Activated CD4-positive, alpha-beta T cell treated with anti-CD3 and anti-CD28 coated beads for 48 hours (primary cell): ENCODE data around the gene SLC6A3.
"Not testable (repeated sequence)": the region's sequence is repeated elsewhere in the genome, so short reads cannot be mapped to it uniquely, and the experiment has no call there.

Experiments used
- DNase-seq: peaks from one replicate; pipeline ENCODE4 v3.0.0-alpha.2; 2020

SLC6A3 gene

DNA sequence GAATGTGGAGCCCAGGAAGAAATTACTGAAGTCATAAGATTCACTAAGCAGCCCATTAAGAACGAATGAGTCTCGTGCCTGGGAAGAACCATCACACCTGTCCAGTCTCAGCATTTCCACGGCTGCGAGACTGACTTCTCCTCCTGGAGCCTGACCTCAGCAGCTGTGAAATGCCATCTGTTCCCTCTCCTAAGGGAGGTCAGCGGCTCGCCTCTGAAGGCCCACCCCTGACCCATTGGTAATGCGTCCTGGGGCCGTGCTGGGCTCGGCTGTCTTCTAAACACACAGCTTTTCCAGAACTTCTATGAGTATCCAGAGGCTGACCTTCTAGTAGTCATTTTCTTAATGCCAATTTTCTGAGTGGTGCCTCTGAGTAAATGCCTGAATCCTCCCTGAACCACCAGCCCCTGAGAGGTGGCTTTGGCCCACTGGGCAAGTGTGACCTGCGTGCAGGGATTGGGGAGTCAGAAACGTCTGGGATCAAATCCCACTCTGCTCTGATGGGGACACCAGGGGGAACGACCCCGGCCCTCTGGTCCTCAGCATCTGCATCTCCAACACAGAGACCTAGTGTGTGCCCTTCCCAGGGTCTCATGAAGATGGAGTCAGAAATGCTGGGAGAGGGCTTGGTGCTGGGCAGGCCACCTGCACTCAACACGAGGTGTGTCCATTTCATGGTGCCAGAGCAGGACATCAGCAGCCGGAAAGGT lies 5.7 kb downstream of the SLC6A3 start:
- no peak for DNase-seq

DNA sequence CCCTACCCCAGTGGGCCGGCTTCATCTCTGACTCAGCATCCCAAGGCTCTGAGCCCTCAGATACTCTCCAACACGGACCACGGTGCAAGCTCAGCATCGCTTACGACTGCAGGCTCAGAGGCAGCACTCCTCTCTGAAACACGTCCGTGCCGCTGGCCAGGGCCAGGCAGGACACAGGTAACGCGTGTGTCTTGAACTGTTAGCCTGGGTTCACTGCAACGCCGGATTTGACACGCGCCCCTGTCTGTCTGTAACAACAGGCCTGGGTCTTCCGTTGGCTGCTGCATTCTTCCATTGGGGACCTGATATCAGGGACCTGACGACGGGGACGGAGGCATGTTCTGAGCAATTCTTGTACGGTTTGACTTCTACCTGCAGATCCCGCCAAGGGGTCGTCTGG lies 6.4 kb downstream of the SLC6A3 start:
- no peak for DNase-seq

DNA sequence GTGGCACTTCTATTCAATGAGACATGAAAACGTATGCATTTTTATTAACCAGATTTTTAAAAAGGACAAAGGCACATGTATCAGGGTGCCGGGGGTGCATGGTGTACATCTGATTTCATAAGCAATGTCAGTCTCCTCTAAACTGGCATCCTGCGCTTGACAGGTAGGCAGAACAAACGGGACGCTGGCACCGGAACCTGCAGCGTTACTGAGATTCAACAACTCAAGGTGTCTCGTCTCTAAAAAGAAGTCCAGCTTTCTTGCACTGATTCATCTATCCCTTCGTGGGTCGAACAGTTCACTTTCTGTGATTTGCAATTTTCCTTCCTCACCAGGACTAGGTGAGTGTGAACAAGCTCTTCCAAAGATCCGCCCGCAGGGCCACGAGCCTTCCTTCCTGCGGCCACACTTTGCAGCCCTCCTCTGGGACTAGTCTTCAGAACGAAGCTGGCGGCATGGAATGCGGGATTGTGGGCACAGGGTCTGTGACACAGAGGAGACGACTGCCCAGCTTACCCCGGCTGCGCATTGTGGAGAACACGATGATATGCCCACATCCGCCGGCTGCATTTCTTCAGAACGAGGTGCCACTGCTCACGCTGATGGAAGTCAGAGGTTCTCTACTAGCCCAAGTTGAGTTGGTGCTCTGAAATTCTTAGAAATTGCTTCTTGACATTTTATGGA lies 7.2 kb downstream of the SLC6A3 start:
- DNase-seq, result no peak

DNA sequence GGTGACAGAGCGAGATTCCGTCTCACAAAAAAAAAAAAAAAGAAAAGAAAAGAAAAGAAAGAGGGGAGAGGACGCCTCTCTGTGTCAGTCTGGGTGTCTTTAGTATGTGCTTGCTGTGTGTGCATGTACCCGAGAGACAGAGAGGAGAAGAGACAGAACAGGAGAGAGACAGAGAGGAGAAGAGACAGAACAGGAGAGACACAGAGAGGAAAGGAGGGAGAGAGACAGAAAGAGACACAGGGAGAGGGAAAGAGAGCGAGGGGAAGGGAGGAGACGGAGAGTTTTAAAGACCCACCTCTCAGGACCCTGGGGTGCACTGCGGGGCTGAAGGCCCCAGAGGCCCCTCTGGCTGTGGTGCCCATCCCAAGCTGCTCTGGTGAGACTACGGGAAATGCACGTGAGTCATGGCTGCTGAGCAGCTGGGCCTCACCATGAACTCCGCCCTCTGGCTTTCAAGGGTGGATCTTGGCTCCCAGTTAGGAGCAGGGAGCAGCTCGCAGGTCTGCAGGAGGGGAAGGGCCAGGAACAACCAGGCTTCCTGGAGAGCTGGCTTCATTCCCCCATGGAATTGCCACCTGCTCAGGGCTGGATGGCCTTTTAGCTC lies 7.9 kb downstream of the SLC6A3 start:
- DNase-seq, result no peak

DNA sequence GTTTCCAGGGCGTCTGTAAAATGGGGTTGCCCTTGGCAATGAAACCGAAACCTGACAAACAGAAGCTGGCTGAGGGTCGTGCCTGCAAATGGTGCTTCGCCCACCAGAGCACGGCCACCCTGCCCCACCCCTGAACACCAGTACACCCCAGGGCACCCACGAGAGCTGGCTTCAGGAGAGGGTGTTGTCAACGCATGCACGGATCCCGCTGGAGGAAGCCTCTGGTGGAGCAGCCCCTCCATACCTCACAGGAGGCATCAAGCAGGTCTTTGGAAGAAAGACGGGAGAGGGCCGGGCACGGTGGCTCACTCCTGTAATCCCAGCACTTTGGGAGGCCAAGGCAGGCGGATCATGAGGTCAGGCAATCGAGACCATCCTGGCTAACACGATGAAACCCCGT lies 8.6 kb downstream of the SLC6A3 start:
- DNase-seq, result no peak

DNA sequence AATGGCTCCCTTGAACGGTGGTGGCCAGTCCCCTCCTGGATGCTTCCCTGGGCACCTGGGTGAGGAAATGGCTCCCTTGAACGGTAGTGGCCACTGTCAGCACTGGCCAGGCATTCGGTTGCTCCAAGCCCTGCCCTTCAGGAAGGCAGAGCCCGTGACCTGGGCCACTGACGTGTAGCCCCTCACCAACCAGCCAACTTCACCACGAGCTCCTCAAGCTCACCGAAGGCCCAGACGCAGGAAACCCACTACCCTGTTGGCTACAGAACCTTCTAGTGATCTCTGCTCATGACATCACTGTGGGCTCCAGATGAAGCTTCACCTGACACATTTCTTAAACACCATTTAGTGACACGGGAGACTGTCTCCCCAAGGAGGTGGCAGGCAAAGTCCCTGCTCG lies 9.2 kb downstream of the SLC6A3 start:
- DNase-seq, result no peak

DNA sequence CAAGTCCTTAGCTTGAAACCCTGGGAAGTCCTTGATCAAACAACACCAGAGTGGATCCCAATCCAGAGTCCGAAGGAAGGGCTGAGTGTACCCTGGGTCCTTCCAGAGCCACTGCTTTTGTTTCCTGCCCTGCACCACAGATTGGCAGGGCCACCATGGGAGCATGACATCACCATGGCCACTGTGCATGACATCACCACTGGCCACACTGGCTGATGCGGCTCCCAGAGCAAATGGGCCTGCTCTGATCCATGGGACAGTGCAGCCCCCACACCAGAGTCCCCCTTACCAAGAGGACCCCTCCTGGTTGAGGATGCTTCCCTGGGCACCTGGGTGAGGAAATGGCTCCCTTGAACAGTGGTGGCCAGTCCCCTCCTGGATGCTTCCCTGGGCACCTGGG lies 9.9 kb downstream of the SLC6A3 start:
- DNase-seq, result no peak

DNA sequence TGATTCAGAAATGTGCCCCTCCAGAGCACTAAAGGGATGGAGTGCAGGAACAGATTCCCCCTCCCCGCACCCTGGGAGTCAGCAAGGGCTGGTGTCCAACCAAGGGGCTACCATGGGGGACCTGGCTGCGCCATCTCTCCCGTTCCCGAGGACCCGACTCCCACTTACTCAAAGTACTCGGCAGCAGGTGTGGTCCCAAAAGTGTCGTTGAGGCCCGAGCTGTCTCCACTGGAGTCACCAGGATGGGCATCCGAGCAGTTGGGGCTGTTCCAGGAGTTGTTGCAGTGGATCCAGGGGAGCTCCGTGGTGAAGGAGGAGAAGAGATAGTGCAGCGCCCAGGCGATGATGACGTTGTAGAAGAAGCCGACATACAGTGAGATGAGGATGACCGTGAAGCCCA lies 12.9 kb downstream of the SLC6A3 start:
- no peak for DNase-seq

DNA sequence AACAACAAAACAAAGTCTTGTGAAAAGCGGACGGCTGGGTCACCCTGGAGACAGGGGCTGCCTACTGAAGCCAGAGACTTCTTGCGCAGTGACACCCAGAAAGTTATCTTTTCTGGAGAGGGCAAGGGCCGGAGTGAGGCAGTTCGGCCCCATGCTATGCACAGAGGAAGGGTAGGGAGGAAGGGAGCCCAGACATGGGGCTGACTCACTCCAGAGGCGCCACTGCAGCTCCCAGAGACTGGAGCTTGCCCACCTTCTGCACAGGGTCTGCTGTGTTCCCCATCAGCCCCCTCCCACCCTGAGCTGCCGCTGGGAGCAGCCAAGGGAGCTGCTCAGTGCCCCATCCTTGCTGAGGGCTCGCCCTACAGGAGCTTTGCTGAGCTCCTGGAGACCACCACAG lies 13.3 kb downstream of the SLC6A3 start:
- no peak for DNase-seq

DNA sequence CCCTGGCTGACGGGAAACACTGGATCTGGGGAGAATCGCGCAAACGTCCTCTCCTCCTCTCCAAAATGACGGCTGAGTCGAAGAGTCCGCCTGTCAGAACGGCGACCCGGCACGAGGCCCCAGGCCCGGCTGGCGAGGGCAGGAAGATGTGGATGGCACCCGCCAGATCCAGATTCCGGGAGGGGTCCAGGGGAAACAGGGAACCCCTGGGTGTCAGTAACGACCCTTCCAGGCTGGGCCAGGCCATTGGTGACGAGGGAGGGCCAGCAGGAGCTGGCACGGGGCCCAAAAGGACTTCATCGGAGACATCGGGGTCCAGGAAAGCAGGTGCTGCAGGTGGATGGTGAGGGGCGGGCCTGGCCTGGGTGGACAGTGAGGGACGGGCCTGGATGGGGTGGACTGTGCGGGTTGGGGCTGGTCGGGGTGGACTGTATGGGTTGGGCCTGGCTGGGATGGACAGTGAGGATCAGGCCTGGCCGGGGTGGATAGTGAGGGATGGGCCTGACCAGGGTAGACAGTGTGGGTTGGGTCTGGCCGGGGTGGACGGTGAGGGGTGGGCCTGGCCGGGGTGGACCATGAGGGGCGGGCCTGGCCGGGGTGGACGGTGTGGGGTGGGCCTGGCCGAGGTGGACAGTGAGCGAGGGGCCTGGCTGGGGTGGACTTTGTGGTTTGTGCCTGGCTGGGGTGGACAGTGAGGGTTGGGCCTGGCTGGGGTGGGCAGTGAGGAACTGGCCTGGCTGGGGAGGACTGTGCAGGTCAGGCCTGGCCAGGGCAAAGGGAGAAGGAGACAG lies 14.0 kb downstream of the SLC6A3 start:
- no peak for DNase-seq

DNA sequence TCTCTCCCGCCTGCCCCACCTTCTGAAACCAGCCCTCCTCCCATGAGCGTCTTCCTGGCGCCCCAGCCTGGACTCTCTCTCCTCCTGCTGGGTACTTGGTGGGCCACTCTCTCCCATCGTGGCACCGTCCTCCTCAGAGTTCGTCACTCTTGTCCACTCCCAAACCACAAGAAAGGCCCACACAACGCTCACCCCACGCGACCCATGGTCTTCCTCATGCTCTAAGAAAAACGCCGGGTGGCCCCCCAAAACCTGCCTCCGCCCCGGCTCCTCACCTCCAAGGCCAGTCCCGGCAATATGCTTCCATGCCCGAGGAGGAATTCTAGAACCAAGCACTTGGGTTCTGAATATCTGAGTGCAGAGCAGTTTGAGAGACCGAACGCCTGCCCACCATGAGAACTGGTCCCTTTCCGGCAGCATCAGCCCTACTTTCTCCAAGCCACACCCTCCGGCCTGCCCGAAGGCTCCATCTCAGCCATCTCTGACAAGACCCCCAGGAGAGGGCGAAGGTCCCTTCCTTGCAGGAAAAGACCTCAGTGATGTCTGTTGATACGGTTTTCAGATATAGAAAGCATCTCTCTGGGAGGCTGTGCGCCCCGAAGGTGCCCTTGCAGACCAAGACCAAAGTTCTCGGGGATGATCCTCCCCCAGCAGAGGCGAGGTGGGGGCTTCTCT lies 15.0 kb downstream of the SLC6A3 start:
- DNase-seq, result no peak

DNA sequence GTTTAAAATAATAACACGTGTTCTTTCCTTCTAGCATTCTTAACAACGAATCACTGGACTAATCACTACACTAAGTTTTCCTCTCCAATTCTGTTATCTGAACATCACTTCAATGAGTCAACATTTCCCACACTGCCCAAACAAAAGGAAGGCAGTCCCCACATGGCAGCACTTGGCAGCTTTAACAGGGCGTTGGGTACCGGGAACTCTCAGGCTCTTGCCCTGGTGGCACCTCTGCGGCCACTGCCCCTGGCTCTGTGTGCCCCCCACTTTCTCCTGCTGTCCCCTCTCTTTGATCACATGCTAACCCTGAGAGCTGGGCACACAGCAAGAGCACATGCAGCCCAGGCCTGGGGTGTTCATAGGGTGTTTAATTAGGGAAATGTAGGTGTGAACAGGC lies 15.7 kb downstream of the SLC6A3 start:
- DNase-seq, result no peak

DNA sequence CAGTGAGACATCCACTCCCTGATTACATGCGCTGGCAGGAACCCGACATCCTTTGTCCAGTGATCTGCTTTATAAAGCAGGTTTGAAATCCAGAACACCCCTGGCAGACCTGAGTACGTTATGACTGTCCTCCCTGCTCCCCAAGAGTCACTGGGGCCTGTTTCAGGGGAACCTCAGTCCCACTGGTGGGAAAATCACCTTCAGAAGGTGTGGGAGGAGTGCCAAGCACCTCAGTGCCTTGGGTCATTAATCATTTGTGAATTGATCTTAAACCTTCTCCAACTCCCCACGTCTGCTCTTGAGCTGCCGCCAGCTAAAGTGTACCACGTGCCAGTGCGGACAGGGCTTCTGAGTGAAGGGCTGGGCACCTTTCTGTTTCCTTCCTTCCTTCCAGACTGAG lies 16.2 kb downstream of the SLC6A3 start:
- no peak for DNase-seq

DNA sequence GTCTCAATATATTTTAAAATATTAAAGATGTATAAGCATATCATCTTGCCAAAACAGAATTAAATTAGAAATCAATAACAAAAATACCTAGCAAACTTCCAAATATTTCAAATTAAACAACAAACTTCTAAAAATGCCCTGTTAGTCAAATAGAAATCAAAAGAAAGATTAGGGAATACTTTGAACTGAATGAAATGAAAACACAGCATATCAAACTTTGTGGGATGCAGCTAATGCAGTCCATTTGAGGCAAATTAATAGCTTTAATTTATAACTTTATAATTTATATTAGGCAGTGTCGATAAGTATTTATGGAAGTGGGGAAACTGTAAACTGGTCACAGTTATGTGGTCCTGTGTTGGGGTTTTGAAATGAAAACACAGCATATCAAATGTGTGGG lies 17.1 kb downstream of the SLC6A3 start:
- DNase-seq, result no peak

DNA sequence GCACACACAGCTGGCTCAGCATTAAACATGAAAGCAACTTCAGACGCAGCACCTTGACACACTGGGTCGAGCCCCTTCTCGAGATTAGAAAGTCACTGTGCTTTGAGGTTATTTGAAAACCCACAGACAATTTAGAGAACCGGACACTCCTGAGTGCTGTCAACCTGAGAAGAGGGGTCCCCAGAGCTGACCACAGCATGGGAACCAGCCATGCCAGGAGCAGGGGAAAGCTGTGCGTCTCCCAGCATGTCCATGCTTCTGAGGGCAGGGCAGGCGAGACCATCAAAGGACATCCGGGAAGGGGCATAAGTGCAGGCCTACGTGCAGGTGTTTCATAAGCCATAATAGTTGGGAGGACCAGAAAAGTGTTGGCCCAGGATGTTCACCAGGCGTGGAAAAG lies 20.5 kb downstream of the SLC6A3 start:
- DNase-seq, result no peak

DNA sequence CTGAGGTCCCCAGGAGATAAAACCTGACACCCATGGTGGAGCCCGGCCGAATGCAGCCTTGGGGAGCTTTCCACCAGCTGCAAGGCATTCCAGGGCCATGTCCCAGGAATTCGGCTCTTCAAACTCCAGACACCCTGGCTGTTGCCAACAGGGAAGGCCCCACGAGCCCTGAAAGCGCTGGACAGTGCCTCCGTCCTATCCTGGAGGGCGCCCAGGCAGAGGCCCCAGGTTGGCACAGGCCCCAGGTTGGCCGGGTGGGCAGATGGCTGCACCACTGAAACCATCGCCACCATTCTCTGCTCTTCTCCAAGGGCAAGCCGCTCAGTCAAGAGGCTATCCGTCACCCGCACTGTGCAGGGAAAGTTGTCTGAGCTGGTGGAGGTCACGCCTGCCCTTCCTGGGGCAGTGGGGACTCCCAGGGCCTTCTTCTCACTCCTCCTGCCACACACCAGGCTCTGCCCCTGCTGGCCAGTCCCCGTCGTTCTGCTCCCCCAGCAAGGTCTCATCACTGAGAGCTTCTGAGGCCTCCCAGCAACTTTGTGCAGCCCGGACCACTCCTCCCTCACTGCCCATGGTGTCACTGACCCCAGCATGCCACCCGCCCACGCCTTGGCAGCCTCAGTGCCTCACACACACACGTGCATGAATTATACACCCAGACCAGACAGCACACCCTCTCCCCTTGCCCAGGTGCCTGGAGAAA lies 21.2 kb downstream of the SLC6A3 start:
- DNase-seq, result no peak

DNA sequence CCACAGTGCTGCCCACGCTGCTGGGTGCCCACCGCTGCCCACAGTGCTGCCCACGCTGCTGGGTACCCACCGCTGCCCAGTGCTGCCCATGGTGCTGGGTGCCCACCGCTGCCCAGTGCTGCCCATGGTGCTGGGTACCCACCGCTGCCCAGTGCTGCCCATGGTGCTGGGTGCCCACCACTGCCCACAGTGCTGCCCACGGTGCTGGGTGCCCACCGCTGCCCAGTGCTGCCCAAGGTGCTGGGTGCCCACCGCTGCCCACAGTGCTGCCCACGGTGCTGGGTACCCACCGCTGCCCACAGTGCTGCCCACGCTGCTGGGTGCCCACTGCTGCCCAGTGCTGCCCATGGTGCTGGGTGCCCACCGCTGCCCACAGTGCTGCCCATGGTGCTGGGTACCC lies 22.7 kb downstream of the SLC6A3 start:
- not testable (repeated sequence) for DNase-seq

DNA sequence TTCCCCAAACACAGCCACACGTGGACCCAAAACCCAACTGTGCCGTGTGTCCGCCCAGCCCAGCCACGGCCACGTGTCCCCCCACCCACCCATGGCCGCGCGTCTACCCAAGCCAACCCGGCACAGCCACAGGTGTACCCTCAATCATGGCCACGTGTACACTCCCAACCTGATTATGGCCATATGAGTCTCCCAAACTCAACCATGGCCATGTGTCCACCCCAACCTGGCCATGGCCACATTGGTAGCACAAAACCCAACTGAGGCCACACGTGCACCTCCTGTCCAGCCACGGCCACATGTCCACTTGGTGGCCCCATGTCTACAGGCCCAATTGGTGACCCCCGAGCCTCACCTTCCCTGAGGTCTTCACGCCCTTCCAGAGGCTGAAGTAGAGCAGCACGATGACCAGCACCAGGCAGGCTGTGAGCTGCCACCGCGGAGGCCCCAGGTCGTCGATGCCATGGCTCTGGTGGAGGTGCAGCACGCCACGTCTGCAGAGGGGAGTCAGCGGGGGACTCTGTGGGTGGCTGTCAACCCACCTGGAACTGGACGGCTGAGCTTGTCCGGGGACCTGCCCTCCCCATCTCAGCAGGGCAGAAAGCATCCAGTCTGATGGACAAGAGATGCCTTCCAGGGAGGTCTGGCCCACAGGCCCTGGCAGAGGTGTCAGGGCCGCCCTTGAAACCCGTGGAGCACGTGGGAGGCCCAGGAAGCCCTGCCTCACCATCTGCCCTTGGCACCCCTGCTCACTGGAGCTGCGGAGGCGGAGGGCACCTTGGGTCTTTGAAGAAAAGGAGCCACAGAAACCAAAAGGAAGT lies 23.5 kb downstream of the SLC6A3 start:
- no peak for DNase-seq

DNA sequence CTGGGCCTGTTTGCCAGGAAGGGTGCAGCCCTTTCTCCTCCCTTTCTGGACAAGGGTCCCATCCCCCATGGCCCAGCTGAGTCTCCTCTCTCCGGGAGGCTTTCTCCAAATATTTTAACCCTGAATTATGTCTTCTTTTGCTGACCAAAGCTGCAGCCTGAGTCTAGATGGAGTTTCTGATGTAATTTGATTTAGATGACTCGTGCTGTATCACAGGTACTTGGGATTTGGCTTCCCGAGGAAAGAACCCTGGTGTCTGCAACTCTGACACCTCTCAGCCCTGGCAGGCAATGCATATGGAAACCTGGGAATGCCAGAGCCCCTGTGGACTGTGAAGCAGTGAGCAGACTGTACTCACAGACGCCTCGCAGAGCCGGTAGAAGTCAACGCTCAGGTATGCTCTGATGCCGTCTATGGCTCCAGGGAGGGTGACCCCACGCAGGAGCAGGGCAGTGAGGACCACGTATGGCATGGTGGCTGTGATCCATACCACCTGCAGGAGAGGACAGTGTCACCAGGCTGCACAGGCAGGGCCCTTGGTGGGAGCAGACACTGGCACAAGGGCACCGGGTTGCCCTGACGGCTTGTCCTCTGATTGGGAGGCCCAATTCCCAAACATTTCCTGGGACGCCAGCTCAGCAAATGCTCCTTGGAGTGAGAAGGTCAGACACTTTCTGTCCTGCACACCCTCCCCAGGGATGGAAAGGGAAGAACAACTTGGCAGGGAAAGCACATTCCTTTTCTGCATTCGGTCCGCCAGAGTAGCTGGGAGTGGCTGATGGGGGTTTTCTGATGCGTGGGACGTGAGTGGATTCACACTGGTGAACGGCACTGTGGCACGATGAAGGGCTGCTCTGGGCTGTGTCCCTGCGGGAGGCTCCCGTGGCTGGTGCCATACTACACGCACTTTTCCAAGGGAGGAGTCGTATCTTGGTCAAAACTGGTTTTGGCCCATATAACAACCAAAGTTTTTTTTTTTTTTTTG lies 24.7 kb downstream of the SLC6A3 start:
- DNase-seq, result no peak
